HG03039 (cell line): ENCODE data around the gene NDUFA8.

Experiments used
- ATAC-seq: cut with Tn5 transposase; IDR thresholded peaks from one replicate; pipeline ENCODE4 v1.9.1; 2021; ENCODE audit warnings: mild to moderate bottlenecking, moderate library complexity; ENCODE audit not compliant: unreplicated experiment

The NDUFA8 gene

DNA sequence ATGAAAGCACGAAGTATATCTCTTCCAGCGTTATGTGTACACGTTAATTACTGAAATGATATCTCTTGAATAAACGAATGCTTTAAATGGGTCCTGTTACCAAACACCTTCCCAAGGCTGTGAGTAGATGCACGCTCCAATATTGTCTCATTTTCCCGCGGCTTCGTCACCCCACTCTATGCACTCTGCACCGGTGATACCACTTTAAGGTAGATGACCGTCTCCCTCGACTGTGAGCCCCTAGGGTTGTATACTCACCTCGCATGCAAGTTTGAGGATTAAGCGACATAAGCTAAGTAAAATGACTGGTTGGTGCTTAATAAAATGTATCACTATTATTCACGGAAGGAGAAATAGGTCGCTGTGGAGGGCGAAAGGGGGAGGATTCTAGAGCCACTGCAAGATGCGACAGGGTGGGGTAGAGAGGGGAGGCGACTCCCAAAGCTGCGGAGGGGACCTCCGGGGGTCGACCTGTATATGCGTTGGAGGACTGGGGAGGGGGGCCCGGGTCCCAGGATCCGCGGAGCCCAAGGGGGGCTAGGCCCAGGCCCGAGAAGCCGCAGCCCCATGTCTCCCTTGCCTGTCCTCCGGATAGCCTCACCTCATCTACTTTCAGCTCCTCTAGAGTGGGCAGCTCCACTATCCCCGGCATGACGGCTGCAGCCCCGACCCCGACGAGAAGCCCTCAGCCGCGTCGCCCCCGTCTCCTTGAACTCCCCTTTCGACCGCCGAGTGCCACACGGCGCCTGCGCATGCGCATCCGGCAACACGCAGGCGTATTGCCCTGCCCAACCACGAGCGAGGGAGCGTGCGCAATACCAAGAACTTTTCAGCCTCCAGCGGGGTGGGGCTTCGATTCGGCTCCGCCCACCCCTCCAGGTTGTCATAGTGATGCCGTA, at the start of gene NDUFA8, which contains the start of gene MORN5:
Gene NDUFA8, minus strand, starts transcription at position 754 of the 899 bp plus-strand sequence. Its CDS starts 102 bp downstream, at position 652.
Gene MORN5, plus strand, starts transcription at position 883 of the 899 bp plus-strand sequence. CDS start 65 bp downstream, outside the sequence.
- ATAC-seq: peak; percentile 94

DNA sequence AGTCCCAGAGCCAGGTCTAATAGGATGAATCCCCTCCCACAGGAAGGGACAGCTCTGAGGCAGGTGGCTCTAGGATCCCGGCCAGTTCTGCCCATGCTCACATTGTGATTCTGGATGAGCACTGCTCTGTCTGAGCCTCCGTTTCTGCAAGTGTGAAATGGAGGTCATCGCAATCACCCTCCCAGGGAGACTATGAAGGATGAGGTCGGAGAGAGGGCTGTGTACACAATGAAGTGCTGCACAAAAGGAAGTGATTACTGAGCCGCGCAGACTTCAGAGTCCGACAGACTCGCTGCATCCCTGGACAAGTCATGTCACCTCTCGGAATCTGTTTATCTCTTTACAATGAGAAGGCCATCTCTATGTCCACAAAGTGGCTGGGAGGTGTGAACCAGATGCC, 47.5 kb upstream of the NDUFA8 start:
- no peak for ATAC-seq

DNA sequence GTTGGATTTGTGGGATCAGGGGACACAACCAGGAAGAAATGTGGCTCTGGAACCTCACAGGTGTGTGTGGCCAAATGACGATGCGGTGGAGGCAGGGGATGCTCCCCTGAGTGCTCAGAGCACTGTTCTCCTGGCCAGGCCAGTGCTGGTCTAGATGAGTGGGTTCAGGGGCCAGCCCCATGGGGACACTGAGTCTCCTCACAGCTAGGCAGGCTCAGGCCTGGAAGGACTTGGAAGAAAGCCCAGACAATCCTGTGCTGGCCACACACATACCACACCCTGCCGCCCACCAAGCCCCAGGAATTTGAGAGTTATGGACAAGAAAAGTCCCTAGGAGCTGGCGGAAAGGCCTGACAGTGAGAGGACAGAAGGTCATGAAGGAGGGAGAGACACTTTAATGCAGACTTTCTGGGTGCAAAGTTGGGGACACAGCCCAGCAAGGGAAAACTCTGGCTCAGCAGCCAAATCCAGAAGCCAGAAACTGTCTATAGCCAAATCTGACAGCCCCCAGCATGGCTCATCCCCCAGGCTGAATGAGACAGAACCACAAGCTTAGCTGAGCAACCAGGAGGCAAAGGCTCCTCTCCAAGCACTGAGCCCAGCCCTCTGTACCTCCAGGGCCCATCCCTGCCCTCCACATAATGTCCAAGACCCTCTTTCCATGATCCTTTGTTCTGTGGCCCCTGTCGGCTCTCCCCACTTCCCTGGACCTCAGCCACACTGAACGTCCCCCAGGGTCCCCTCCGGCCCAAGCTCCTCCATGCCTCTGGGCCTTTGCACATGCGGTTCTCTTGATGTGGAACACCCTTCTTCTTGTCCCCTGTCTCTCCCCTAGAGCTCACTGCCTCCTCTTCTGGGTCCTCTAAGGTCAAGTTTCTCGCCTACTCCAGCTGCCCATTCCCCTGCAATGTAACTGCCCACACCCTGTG, 46.8 kb upstream of the NDUFA8 start:
- ATAC-seq: no peak

DNA sequence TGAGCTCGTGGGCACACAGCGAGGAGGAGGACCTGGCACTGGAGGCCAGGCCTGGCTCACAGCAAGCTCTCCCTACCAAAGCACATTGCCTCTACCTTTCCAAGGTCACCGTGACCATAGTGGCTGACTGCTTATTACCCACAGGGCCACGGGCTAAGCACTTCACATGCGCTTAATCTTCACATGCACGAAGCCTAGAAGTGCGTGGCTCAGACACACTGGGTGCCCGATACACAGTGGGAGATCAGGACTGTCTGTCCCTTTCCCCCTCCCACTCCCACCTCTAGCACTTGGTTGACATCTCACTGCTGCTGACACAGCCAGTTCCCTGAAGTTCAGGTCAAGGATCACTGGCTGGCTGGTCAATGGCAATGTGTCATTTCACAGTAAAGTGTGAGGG, 45.6 kb upstream of the NDUFA8 start:
- no peak for ATAC-seq

DNA sequence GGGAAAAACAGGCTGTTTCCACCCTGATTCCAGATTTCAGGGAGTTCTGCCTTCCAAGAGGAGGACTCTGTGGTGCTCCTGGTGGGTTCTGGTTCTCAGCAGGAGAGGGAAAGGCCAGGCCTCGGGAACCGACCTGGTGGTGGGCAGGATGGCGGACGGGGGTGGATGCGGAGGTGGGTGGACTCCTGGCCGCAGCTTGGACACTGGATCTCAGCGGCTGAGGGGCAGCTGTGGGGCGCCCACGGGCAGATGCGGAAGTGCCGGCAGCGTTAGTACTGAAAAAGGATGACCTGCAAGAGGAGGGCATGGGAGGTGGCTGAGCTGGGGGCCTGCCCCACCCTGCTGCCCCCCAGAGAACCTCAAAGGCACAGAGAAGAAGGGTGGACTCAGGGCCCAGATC, 44.9 kb upstream of the NDUFA8 start:
- ATAC-seq: no peak

DNA sequence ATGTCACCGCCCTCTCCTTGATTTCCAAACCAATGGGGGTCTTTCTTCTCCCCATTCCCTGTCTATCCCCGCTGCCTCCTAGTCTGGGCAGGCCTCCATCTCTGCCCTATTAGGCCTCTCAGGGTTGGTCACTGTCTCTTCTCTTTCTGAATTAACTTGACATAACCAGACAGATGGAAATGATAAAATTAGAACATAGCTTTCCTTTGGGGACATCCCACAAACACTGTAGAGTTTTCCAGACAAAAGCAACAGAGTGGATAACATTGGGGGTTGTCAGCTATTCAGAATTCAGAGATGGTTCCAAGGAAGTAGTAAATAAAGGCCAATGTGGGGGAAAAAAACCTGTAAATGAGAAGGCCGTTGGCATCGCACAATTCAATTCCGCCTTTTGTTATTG, 44.5 kb upstream of the NDUFA8 start:
- ATAC-seq: no peak

DNA sequence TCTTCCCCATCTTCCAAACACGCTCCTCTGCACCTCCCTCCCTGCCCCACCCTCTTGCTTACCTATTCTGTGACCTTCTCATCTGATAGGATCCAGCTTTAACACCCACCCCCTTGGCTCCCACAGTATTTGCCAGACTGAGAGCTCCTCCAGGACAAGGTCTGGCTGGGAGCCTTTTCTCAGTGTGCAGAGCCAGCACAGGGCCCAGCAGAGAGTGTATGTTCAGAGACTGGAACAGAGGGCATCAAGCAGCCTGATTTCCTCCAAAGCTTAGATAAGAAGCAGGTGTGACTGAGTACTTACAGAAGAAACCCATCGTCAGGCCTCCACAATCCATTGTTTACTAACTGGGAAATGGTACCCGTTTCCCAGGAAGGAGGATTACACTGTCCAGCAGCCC, 42.5 kb upstream of the NDUFA8 start:
- ATAC-seq: no peak

DNA sequence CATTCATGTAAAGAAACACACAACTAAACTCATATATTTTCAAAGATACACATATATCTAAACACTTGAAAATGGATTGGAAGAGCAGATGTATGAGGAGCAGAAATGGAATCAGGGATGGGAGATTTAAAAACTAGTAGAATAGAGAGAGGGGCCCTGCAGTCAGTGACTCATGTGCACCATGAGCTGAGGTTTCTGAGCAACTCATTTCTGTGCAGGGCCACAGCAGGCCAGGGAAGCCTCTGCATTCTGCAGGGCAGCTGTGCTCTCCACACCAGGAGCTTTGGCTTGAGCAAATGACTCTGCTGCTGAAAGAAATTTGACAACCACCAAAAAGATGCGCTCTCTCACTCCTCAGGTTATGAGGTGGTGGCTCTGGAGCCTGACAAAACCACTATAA, 42.1 kb upstream of the NDUFA8 start:
- ATAC-seq: no peak

DNA sequence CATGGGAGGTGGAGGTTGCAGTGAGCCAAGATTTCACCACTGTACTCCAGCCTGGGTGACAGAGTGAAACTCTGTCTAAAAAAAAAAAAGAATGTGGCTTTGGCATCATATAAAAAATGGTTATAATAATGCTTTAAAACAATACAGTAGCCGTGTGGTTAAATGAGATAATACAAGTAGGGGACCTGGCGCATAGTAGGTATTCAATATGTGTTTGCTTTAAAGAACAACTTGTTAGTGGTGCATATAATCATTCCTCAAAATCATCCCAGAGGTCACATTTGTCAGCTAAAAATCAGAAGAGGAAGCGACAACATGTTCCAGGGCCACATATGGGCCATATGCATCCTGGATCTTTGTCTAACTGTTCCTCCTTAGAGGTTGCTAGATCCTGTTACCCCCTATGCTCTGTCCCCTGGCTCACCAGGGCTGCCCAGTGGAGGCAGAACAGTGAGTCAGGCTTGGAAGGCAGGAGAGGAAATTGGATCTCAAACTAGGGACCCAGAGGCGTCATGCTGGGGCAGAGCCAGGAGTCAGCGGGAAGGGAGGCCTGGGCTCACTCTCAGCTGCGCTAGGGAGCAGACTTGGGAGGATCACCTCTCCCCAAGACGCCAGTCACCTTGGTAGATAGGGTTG, 41.5 kb upstream of the NDUFA8 start:
- ATAC-seq: no peak

DNA sequence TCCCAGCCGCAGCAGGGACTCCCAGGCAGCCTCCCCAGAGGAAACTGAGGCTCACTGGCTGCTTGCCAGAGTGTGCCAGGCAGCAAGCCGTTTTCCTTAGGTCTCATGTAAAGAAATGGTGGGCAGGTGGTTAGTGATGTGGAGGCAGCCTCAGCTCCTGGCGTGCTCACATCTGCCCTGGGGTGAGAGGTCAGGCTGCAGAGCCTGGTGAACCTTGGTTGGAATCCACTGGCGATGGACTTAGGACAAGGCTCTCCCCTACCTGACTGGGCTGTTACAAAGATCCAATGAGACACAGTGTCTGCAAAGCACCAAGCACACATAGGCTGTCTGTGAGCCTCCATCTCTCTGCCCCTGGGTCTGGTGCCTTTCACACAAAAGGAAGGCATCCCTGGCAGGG, 38.3 kb upstream of the NDUFA8 start:
- no peak for ATAC-seq

DNA sequence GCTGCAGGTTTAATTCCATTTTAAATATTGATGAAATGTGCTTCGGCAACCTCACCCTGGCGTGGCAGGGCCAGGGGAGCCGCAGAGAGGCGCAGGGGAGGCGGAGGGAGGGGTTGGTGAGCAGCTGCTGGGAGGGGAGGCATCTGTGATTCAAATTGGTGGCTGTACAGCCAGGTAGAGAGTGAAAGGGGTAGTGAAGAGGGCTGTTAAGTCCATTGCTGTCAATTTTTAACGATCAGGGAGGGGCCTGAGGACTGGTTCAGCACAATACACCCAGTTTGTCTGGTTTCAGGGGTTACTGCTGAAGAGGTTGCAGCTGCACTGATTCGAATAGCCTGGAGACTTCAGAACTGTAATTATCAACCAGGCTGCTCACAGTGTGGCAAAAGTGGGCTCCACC, 37.8 kb upstream of the NDUFA8 start:
- no peak for ATAC-seq

DNA sequence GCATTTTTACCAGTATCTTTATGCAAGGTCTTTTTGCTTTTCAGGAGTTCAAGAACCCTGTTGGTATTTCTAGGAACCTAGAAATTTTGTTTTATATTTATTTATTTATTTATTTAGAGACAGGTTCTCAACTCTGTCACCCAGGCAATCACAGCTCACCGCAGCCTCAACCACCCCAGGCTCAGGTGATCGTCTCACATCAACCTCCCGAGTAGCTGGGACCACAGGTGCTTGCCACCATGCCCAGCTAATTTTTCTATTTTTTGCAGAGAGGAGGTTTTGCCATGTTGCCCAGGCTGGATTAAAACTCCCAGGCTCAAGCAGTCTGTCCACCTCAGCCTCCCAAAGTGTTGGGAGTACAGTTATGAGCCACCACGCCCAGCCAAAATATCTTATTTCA, 36.3 kb upstream of the NDUFA8 start:
- ATAC-seq: no peak

DNA sequence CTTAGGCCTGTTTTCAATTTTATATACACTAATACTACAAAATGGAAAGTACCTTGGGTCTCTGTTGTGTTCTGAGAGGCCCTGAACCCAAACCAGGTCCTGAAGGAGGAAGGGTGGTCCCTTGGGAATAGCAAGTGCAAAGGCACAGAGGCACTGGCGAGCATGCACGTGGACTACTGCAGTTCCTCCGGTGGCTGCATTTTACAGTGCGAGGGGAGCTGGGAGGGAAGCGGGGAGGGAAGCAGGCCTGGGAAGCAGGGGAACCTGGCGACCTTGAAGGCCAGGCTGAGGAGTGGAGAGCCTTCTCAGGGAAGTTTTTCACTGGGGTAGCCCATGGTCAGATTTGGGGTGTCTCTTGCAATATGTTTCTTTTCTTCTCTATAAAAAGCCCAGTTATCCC, 34.1 kb upstream of the NDUFA8 start:
- ATAC-seq: no peak

DNA sequence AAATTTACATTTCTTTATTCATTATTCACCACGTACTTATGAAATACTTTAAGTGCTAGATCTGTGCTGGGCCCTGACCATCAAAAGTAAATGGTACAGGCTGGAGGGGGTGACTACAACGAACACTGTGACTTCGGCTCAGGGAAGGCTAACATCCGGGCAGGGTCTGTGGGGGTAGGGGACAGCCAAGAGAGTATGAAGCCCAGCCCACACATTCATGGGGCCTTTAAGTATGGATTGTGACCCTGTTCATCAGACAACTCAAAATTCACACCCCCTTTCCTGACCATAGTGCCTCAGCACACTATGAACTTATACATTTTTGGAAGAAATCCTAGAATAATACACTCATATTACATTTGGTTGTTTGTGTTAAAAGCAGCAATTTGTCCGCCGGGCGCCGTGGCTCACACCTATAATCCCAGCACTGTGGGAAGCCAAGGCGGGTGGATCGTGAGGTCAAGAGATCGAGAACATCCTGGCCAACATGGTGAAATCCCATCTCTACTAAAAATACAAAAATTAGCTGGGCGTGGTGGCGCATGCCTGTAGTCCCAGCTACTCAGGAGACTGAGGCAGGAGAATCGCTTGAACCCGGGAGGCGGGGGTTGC, 33.4 kb upstream of the NDUFA8 start:
- no peak for ATAC-seq

DNA sequence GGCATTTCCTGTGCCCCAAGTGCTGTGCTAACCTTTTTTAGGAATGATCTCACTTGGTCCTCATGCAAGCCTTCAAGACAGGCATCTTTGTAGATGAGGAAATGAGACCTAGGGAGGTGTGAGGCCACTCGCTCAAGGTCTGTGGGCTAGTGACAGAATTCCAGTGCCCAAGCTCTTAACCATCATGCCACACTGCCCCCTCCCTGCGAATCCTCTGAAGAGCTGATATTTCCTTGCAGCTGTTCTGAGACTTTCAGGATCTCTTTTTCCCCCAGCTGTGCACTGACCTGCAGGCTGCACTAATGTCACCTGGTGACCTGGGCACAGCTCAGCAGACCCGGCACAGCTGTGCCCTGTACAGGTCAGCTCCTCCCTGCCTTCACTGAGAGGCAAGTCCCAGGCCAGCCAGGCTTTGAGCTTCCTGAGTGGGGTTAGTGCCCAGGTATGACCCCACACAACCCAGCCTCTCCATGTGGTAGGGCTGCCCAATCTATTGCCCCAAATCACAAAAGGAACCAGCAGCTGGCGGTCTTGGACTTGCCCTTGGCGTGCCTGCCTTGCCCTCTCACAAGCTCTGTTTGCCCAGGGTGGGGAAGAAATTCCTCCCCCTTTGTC, 32.8 kb upstream of the NDUFA8 start:
- ATAC-seq: no peak

DNA sequence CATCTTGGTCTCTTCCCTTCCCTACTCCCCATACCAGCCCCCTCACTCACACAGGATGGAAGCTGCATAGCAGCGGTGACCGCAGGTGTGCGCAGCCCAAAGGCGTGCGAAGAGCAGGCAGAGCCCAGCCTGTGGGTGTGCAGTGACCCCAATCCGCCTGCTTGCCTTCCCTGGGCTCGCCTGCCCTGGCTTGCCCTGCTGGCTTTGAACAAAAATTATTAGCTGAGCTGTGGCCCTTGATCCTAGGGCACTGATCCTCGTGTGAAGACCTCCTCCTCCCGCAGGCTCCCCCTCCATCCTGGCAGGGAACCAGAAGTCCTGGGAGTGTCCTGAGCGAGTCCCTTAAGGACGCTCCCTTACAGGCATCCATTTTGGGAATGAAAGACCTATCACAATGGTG, 32.0 kb upstream of the NDUFA8 start:
- no peak for ATAC-seq

DNA sequence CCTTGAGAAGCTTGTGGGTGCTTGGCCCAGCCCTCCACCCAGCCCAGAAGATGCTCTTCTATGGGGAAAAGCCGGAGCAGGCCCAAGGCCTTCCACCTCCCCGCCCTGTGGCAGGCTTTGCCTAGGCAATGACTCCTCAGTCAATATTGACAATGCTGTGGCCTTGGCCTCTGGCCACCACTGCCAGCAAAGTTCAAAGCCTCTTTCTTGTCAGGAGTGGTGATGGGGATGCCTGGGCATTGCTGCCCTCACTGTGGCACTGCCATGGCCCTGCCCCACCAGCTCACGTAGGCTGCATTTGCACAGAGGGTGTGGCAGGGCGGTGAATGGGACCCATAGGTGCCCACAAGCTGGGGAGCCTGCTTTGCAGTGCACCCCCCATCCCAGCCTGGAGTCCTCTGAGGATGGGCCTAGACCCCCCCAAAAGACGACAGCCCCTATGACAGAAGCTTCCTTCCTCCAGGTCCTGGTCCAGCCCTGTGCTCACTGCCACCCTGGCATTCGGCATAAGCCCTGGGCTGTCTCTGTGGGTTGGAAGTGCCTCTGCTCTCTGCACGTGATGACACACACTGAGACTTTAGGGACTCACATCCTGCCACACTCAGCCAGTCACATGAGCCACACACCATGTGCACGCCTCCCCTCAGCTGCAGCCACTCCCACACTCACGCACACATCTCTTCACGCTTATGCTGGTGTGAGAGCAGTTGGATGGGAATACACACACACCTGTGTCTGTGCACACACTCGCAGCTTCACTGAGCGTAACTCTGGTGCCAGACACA, 31.2 kb upstream of the NDUFA8 start:
- ATAC-seq: no peak

DNA sequence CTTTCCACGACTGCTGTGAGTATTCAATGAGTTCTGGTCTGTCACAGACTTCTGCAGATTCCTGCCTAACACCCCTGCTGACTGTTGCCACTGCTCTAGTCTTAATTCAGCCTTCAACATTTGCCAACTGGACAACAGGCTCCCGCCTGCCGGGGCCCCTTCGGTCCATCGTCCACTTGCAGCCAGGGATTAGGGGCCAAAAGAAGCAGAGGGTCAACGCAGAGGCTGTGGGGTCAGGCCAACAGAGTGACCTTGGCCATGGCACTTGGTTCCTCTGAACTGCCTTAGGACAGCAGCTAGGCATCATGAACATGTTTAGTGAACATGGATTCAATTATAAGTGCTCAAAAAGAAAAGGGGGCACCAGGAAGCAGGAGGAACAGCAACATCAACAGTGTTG, 28.8 kb upstream of the NDUFA8 start:
- ATAC-seq: no peak

DNA sequence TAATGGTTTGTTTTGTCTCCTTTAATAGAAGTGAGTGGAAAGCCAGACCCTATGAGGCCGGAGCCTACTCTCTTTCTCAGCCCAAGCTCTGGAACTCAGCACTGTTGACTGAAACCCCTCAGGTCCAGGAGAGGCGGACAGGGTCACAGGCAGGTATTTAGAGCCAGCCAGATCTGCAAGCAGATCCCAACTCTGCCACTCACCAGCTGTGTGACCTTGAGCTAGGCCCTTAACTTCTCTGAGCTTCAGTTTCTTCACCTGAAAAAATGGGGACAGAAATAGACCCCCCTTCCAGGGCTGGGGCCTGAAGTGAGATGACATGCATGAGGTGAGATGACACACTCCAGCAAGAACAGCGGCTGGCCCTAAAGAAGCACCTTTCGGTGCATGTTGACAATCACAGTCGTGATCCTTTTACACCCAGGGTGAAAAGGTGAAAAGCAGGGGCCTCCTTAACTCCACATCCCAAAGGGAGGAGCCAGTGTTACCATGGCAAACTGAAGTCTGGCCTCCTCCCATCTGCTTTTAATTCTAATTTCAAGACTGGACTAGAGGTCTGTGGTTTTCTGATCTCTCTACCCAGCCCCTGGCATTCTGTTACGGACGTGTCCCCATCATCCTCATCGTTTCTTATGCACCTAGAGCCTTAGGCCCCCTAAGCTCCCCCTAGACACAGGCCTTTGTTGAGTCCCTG, 27.3 kb upstream of the NDUFA8 start:
- no peak for ATAC-seq
